Ovary (tissue), 9 donors: Measurements from ENCODE around the gene SH3TC2. TPM values are rescaled to one million over a fixed set of nuclear protein-coding genes. Genes with fewer than 3 reads are reported as not detected.

Experiments used
- DNase-seq, 5 donors: peaks; one replicate each; pipeline ENCODE4 v3.0.0-alpha.2; 2019 to 2020
- H3K27ac ChIP-seq, 2 donors: fragments of 200-600 bp; one replicate each; pipeline versions ENCODE4 v1.5.1 to v1.8.0; 2019 to 2022
- H3K27me3 ChIP-seq: fragments of 200-600 bp; one replicate; pipeline ENCODE4 v1.8.0; 2022
- H3K36me3 ChIP-seq: fragments of 200-600 bp; sonication (generic); one replicate; pipeline ENCODE4 v1.5.1; 2019
- H3K4me1 ChIP-seq: one replicate; pipeline ENCODE4 v1.8.1; 2013; ENCODE audit warnings: mild to moderate bottlenecking, moderate library complexity; ENCODE audit not compliant: insufficient read depth
- H3K4me3 ChIP-seq: fragments of 200-600 bp; sonication (generic); one replicate; pipeline ENCODE4 v1.5.1; 2017
- H3K9me3 ChIP-seq, 2 donors: fragments of 200-600 bp in 1 of 2; sonication (generic) in 1 of 2; one replicate each; pipeline versions ENCODE4 v1.5.1 to v1.8.1; 2013 to 2019; ENCODE audit warnings: mild to moderate bottlenecking in 1 of 2, moderate library complexity in 1 of 2
- EP300 ChIP-seq: sonication (generic); formaldehyde crosslinking; IDR thresholded peaks from one replicate; pipeline ENCODE4 v1.6.1; 2017; ENCODE audit warnings: antibody characterized with exemption
- POLR2A ChIP-seq: fragments of 450-650 bp; IDR thresholded peaks from one replicate; pipeline ENCODE4 v1.6.1; 2017; ENCODE audit warnings: antibody characterized with exemption, mild to moderate bottlenecking, moderate library complexity
- WGBS, 3 donors: extraction: QIAGEN DNeasy Blood & Tissue Kit in 1 of 3; methylation state at CpG; one replicate each; pipeline versions ENCODE4 v1.1.5 to v1.1.7; 2013 to 2017; 5-methylcytosine and 5-hydroxymethylcytosine counted together
- intact Hi-C, 4 donors: fragments of 100-400 bp; cut with DNase I; formaldehyde crosslinking; loops; one replicate each; pipeline versions ENCODE4 v1.11.0 to v1.15.1; 2022 to 2023
- polyA plus RNA-seq, 2 donors: library from polyadenylated mRNA; stranded (reverse); fragments of 200-250 nt in 1 of 2; fragments of 350-450 nt in 1 of 2; fragmentation: Illumina TruSeq in 1 of 2; extraction: RNeasy Lipid Tissue Mini Kit (QIAGEN cat#74804) in 1 of 2; gene quantifications; one replicate each; pipeline ENCODE4 v1.2.3, GENCODE V29; 2013 to 2014
- total RNA-seq, 7 donors: library from RNA; depleted of rRNA in 2 of 7; stranded (reverse); fragments of >200 nt in 2 of 7; fragmentation: NEBNext Ultra II Directional in 3 of 7; extraction: Animal tissue kit (Norgen Biotek cat#: 25700) in 3 of 7; gene quantifications; one replicate each; pipeline versions ENCODE4 v1.1.0 to v1.2.4, GENCODE V29; 2016 to 2023
- TF ChIP-seq, protein P1 (sequence below), 3 donors: fragments of 450-650 bp in 2 of 3; fragments of 200-600 bp in 1 of 3; IDR thresholded peaks; one replicate each; pipeline versions ENCODE4 v1.5.1 to v1.8.0; 2016 to 2022; ENCODE audit warnings: antibody characterized with exemption in 3 of 3, mild to moderate bottlenecking in 1 of 3
- donor health status: DM: no; HTN: no; CAD: no; lungs with moderate emphysema.
- donor health status: DM: no; HTN: no; CAD: no.
- donor health status: Bipolar disorder and iron deficiency.
- donor health status: DM: yes; HTN: yes; CAD: no.
- donor health status: DM: no; HTN: no; CAD: no.
- donor health status: DM: yes; HTN: yes; CAD: no.

The SH3TC2 gene
- total and polyA plus RNA-seq, 9 donors: 0.18 to 0.80 (median 0.59) TPM

DNA sequence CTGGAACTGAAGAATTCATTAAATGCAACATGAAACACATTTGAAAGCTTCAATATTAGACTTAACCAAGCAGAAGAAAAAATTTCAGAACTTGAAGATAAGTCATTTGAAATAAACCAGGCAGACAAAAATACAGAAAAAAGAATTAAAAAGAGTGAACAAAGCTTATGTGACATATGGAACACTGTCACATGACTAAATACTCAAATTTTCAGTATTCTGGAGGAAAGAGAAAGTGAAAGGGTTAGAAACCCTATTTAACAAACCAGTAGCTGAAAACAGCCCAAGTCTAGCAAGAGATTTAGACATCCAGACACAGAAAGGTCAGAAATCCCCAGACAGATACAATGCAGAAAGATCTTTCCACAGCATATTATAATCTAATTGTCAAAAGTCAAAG is 37.1 kb upstream of the SH3TC2 start:
- Histone ChIP-seq H3K36me3 (no peaks in the 10 kb centered on the region), H3K4me1 (no peaks in the 10 kb centered on the region), H3K9me3 (peaks cover 0 to 8% of the 10 kb centered on the region in 2 donors), H3K27ac (no peak overlapping the region), H3K27me3 (no peaks in the 10 kb centered on the region), H3K4me3 (no peak overlapping the region)
- no peak for DNase-seq
- TF ChIP-seq EP300 (no peak), POLR2A (no peak)
- TF ChIP-seq, protein P1, sequence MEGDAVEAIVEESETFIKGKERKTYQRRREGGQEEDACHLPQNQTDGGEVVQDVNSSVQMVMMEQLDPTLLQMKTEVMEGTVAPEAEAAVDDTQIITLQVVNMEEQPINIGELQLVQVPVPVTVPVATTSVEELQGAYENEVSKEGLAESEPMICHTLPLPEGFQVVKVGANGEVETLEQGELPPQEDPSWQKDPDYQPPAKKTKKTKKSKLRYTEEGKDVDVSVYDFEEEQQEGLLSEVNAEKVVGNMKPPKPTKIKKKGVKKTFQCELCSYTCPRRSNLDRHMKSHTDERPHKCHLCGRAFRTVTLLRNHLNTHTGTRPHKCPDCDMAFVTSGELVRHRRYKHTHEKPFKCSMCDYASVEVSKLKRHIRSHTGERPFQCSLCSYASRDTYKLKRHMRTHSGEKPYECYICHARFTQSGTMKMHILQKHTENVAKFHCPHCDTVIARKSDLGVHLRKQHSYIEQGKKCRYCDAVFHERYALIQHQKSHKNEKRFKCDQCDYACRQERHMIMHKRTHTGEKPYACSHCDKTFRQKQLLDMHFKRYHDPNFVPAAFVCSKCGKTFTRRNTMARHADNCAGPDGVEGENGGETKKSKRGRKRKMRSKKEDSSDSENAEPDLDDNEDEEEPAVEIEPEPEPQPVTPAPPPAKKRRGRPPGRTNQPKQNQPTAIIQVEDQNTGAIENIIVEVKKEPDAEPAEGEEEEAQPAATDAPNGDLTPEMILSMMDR (IDR thresholded peaks at IDR 0.05): no peak
- intact Hi-C loops: no loop called here

DNA sequence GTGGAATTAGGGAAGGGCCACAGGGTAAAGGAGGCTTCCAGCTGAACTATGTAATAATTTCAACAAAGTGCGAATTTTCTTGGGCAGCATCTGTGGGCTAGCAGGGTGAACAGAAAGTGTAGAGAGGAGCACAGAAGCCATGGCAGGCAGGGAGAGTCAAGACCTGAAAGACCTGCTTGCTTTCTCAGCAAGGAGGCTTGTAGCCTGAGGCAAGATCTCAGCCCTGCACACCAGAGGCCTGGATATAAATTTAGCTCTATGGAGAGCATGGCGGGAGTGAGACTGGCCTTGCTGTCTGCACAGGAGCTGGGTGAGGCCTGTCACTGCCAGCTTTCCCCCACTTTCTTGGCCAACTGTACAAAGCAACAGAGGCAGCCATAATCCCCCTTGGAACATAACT is 32.1 kb upstream of the SH3TC2 start:
- H3K9me3 ChIP-seq: peaks cover 0 to 10% of the 10 kb centered on the region in 2 donors
- intact Hi-C loops: no loop called here

DNA sequence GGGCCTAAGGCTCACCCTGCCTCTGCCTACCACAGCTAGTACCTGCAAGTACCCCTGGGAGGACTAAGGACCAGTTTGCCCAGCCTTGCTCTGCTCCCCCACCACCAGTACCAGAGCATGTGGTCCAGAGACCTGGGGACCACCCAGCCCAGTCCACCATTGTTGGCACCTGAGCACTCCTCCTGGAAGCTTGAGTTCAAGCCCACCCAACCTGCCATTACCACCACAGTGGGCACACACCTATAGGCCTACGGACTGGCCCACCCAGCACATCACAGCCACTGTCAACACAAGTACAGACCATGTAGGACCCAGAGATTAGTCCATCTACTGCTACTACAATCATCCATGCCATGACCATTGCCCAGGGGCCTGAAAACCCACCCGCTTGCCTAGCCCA is 30.8 kb upstream of the SH3TC2 start:
- WGBS, 3 donors: 39 to 46% (median 40%) methylated on average over 2 of the region's 2 CpGs
- Histone ChIP-seq H3K4me3 (no peak overlapping the region), H3K9me3 (peaks cover 0 to 8% of the 10 kb centered on the region in 2 donors), H3K27me3 (no peaks in the 10 kb centered on the region), H3K27ac (no peak overlapping the region), H3K4me1 (no peaks in the 10 kb centered on the region), H3K36me3 (no peaks in the 10 kb centered on the region)
- intact Hi-C loops: no loop called here
- DNase-seq: no peak
- TF ChIP-seq EP300 (no peak), POLR2A (no peak)
- TF ChIP-seq, protein P1 (IDR thresholded peaks at IDR 0.05): no peak

More for the DNA sequence above, 32.1 kb upstream of the SH3TC2 start:
- TF ChIP-seq POLR2A (no peak), EP300 (no peak)
- TF ChIP-seq, protein P1 (IDR thresholded peaks at IDR 0.05): no peak
- no peaks in the 10 kb centered on the region for H3K4me1 ChIP-seq
- DNase-seq: no peak
- H3K36me3 ChIP-seq: no peaks in the 10 kb centered on the region
- 82 to 93% (median 82%) methylated on average over 2 of the region's 2 CpGs for WGBS, 3 donors
- no peak overlapping the region for H3K27ac ChIP-seq
- no peak overlapping the region for H3K4me3 ChIP-seq
- H3K27me3 ChIP-seq: no peaks in the 10 kb centered on the region

DNA sequence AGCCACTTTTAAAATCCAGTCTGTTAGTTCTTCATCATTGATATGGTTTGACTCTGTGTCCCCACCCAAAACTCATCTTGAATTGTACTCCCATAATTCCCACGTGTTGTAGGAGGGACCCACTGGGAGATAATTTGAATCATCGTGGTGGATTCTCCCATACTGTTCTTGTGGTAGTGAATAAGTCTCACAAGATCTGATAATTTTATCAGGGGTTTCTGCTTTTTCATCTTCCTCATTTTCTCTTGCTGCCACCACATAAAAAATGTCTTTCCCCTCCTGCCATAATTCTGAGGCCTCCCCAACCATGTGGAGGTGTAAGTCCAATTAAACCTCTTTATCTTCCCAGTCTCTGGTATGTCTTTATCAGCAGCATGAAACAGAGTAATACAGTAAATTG is 26.9 kb upstream of the SH3TC2 start:
- no peak overlapping the region for H3K4me3 ChIP-seq
- 29 to 44% (median 32%) methylated on average over 2 of the region's 2 CpGs for WGBS, 3 donors
- H3K9me3 ChIP-seq: peaks cover 0 to 4% of the 10 kb centered on the region in 2 donors
- H3K4me1 ChIP-seq: no peaks in the 10 kb centered on the region
- intact Hi-C loops: no loop called here
- no peak for DNase-seq
- no peaks in the 10 kb centered on the region for H3K27me3 ChIP-seq
- no peak for TF ChIP-seq EP300
- TF ChIP-seq, protein P1 (IDR thresholded peaks at IDR 0.05): no peak
- no peak for TF ChIP-seq POLR2A
- no peaks in the 10 kb centered on the region for H3K36me3 ChIP-seq
- H3K27ac ChIP-seq: no peak overlapping the region

DNA sequence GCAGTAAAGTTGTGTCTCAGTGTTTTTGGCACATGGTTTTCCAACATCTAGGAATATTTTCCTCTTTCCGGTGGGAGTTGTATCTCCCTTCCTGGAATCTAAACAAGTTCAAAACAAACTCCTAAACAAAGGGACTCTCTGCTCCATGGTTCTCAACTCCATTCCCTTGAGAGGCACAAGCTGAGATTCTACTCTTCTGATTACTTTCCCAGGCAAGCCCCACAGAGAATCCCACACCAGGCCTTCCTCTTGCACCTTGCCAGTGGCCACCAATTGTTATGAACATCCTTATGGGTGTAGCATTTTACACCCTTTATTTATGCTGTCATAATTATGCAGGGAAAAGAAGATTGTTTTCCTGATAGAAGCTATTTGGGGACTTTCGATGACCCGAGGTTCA is 25.8 kb upstream of the SH3TC2 start:
- WGBS, 3 donors: 68 to 77% (median 70%) methylated on average over 3 of the region's 3 CpGs
- TF ChIP-seq EP300 (no peak), POLR2A (no peak)
- TF ChIP-seq, protein P1 (IDR thresholded peaks at IDR 0.05): no peak
- intact Hi-C loops: no loop called here

More for the DNA sequence above, 25.8 kb upstream of the SH3TC2 start:
- DNase-seq: no peak
- Histone ChIP-seq H3K4me1 (no peaks in the 10 kb centered on the region), H3K9me3 (peaks cover 0 to 4% of the 10 kb centered on the region in 2 donors), H3K4me3 (no peak overlapping the region), H3K36me3 (no peaks in the 10 kb centered on the region), H3K27me3 (no peaks in the 10 kb centered on the region), H3K27ac (no peak overlapping the region)
